ENCODE data around the gene CASQ1.

The CASQ1 gene

GRCh38 chr1:160220301-160220700, 29.9 kb downstream of the CASQ1 start:
- DNase-seq (ENCODE audit: low read depth), result no peak
- H3K4me3 ChIP-seq (ENCODE audit: low read length), result no peak overlapping the region
- TF ChIP-seq CTCF (IDR thresholded peaks at IDR 0.05; ENCODE audit: insufficient read depth, low read depth, low read length, missing control alignments), result no peak

- DNase-seq (ENCODE audit: low read depth), result no peak
- H3K4me3 ChIP-seq (ENCODE audit: low read length), result no peak overlapping the region
- no peak for TF ChIP-seq CTCF (IDR thresholded peaks at IDR 0.05; ENCODE audit: insufficient read depth, low read depth, low read length, missing control alignments)
Observed at GRCh38 chr1:160221089-160221488, 30.7 kb downstream of the CASQ1 start.

GRCh38 chr1:160222546-160222945, 32.2 kb downstream of the CASQ1 start:
- no peak for DNase-seq (ENCODE audit: low read depth)
- no peak for TF ChIP-seq CTCF (IDR thresholded peaks at IDR 0.05; ENCODE audit: insufficient read depth, low read depth, low read length, missing control alignments)
- no peak overlapping the region for H3K4me3 ChIP-seq (ENCODE audit: low read length)

- H3K4me3 ChIP-seq (ENCODE audit: low read length), result no peak overlapping the region
- peak; percentile 68 for DNase-seq (ENCODE audit: low read depth)
- TF ChIP-seq CTCF (IDR thresholded peaks at IDR 0.05; ENCODE audit: insufficient read depth, low read depth, low read length, missing control alignments), result no peak
Observed at GRCh38 chr1:160224606-160225005, 34.2 kb downstream of the CASQ1 start.

GRCh38 chr1:160225345-160225744, 35.0 kb downstream of the CASQ1 start:
- TF ChIP-seq CTCF (IDR thresholded peaks at IDR 0.05; ENCODE audit: insufficient read depth, low read depth, low read length, missing control alignments), result no peak
- H3K4me3 ChIP-seq (ENCODE audit: low read length), result no peak overlapping the region
- DNase-seq (ENCODE audit: low read depth), result peak; percentile 52

GRCh38 chr1:160226623-160227022, 36.2 kb downstream of the CASQ1 start:
- DNase-seq (ENCODE audit: low read depth), result no peak
- TF ChIP-seq CTCF (IDR thresholded peaks at IDR 0.05; ENCODE audit: insufficient read depth, low read depth, low read length, missing control alignments), result no peak
- H3K4me3 ChIP-seq (ENCODE audit: low read length), result no peak overlapping the region

GRCh38 chr1:160227034-160227433, 36.7 kb downstream of the CASQ1 start:
- no peak for TF ChIP-seq CTCF (IDR thresholded peaks at IDR 0.05; ENCODE audit: insufficient read depth, low read depth, low read length, missing control alignments)
- DNase-seq (ENCODE audit: low read depth), result no peak
- no peak overlapping the region for H3K4me3 ChIP-seq (ENCODE audit: low read length)

All from epithelial cell of esophagus (primary cell).